Fibroblast of villous mesenchyme (primary cell): Measurements from ENCODE around the gene SORBS1. TPM values are rescaled to one million over a fixed set of nuclear protein-coding genes. Genes with fewer than 3 reads are reported as not detected.

Experiments
- DNase-seq: peaks from one replicate; pipeline ENCODE4 v3.0.0-alpha.2; 2010; ENCODE audit warnings: low read depth
- H3K4me3 ChIP-seq: 2 replicates; pipeline ENCODE4 v1.5.1; 2011; ENCODE audit warnings: low read depth, mild to moderate bottlenecking, low read length
- total RNA-seq: library from RNA; depleted of rRNA; stranded (reverse); fragments of >200 nt; gene quantifications from 2 replicates; pipeline ENCODE4 v1.2.3, GENCODE V29; 2012
- TF ChIP-seq, protein P1 (sequence below): IDR thresholded peaks from 2 replicates; pipeline ENCODE4 v1.5.1; 2012; ENCODE audit warnings: low read depth, mild to moderate bottlenecking, low read length; ENCODE audit not compliant: insufficient read depth

Gene SORBS1
- total RNA-seq, 1 donor, result 8.2 TPM

DNA sequence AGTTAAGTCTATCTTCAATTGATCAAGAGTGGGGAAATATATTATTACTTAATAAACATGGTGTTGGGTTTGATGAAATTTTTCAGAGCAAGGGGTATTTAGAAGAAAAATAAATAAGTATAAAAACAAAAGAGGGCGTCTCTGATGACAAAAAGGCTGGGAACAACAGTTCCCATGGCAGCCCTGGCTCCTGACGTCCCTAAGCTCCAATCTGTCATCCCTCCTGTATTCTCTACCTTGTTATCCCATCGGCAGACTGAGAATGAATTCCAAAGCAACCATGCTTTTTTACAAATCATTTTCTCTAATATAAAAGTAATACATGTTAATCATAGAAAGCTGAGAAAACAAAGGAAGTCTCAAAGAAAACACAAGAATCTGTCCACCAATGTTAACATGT is 55.5 kb downstream of the SORBS1 start:
- no peak for DNase-seq
- TF ChIP-seq, protein P1, sequence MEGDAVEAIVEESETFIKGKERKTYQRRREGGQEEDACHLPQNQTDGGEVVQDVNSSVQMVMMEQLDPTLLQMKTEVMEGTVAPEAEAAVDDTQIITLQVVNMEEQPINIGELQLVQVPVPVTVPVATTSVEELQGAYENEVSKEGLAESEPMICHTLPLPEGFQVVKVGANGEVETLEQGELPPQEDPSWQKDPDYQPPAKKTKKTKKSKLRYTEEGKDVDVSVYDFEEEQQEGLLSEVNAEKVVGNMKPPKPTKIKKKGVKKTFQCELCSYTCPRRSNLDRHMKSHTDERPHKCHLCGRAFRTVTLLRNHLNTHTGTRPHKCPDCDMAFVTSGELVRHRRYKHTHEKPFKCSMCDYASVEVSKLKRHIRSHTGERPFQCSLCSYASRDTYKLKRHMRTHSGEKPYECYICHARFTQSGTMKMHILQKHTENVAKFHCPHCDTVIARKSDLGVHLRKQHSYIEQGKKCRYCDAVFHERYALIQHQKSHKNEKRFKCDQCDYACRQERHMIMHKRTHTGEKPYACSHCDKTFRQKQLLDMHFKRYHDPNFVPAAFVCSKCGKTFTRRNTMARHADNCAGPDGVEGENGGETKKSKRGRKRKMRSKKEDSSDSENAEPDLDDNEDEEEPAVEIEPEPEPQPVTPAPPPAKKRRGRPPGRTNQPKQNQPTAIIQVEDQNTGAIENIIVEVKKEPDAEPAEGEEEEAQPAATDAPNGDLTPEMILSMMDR, result no peak
- no peak overlapping the region for H3K4me3 ChIP-seq

DNA sequence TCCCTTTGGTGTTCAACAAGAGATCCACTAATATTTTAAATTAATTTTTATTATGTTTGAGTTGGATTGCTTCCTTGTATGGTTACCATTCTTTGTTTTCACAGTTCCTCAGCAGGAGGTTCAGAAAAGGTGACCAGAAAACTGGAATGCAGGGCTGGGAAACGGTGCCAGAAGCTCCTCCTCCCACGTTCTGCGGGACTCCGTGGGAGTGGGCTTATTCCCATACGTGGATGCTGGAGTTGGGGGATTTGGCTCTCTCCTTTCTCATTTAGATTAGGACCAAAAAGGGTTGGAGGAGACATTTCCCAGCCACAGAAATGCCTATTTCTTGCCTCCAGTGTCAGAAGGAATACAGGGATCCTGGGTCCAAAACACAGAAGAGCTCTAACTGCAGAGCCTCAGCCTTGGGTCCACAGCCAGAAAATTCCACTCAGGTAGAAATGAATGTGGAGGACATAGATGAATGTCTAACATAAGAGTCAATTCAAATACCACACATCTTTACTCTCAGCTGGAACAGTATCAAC is 56.0 kb downstream of the SORBS1 start:
- DNase-seq, result no peak
- no peak overlapping the region for H3K4me3 ChIP-seq
- TF ChIP-seq, protein P1, result no peak

DNA sequence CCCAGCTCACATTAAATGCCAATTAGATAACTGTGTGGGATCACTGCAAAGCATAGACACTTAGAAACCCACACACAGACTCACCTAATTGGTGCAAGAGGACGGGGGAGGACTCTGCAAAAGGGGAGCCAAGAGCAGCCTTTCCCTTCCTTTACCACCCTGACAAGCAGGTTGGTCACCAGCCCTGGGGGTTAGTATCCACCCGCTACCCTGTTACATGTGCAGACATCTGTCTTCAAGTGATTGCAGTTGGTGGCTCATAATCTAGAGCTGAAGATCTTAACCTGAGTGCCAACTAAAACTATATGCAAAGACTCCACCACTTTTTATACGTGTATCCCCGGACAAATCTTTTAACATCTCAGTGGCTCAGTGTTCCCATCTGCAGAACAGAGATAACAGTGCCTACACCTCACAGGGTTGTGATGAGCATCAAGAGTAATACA is 56.9 kb downstream of the SORBS1 start:
- DNase-seq, result no peak
- TF ChIP-seq, protein P1, result no peak
- H3K4me3 ChIP-seq, result no peak overlapping the region

DNA sequence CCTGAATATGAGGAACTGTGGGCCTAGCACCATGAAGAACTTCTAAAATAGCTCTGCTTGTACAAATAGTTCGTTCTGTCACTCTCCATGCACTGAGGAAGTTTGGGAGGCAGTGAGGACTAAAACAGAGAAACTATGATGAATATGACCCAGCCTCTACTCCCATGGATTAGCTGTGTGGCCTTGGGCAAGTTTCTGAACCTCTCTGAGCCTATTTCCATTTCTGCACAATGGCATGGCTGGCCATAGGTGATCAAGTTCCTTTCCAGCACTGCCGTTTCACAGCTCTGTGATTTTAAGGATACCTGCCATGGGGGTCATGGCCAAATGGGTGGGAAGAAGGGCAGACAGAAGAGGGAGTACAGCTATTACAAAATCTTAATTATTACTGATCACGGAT is 57.6 kb downstream of the SORBS1 start:
- DNase-seq, result no peak
- TF ChIP-seq, protein P1, result no peak
- no peak overlapping the region for H3K4me3 ChIP-seq

DNA sequence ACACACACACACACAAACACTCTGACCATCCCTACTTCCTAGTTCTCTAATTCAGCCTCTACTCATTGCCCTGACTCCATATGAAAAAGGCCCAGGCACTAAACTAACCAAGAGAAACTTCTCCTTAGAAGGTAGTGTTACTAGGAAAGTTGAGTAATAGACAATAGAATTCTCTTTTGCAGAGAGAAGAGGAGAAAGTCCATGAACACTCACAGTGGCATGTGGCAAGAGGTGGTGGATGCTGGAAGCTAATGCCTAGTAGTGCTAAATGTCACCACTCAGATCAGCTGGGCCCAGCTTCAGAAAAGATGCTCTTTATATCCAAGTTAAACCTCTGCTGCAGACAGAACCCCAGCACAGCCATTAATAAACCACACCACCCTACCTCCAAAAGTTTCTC is 58.2 kb downstream of the SORBS1 start:
- no peak for DNase-seq
- TF ChIP-seq, protein P1, result no peak
- H3K4me3 ChIP-seq, result no peak overlapping the region

DNA sequence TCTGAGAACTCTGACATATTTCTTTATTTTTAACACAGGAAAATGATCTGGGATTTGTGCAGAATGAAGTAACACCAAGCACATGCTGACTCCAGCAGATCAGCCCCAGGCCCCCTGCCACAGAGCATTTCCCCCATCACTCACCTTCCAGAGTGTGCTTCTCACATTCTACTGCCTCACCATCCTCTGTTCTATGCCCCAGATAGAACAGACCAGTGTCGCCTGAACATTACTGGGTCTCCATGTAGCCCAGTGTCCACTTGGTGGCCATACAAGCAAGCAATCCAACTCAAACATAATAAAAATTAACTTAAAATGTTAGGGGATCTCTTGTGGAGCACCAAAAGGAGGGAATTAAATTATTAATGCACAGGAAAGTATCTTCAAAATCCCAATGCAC is 58.8 kb downstream of the SORBS1 start:
- no peak for DNase-seq
- TF ChIP-seq, protein P1, result no peak
- H3K4me3 ChIP-seq, result no peak overlapping the region
